ENCODE data around the gene TBC1D2B.

- TF ChIP-seq CTCF (IDR thresholded peaks at IDR 0.05; ENCODE audit: insufficient read depth, low read length, poor library complexity, severe bottlenecking) (no peak), EZH2phosphoT487 (conservative IDR thresholded peaks at IDR 0.05; ENCODE audit: low read length) (no peak)
Measured at GRCh38 chr15:78071383-78071782, 6.1 kb downstream of the TBC1D2B start.

All from SU-DHL-6 (cell line).